ENCODE results near the gene AOPEP.

AOPEP gene

GRCh38 chr9:94798708-94799107 is 72.2 kb downstream of the AOPEP start:
- DNase-seq, result no peak

- DNase-seq, result no peak
Observed at GRCh38 chr9:94799578-94800264, 73.2 kb downstream of the AOPEP start.

- no peak for DNase-seq
Observed at GRCh38 chr9:94800424-94801117, 74.1 kb downstream of the AOPEP start.

GRCh38 chr9:94801234-94801633 is 74.7 kb downstream of the AOPEP start:
- no peak for DNase-seq

GRCh38 chr9:94801681-94802080 is 75.2 kb downstream of the AOPEP start:
- no peak for DNase-seq

- no peak for DNase-seq
Observed at GRCh38 chr9:94802251-94802650, 75.8 kb downstream of the AOPEP start.

GRCh38 chr9:94802793-94803192 is 76.3 kb downstream of the AOPEP start:
- DNase-seq, result no peak

GRCh38 chr9:94804316-94804715 is 77.8 kb downstream of the AOPEP start:
- DNase-seq, result no peak

- no peak for DNase-seq
Observed at GRCh38 chr9:94805051-94805489, 78.6 kb downstream of the AOPEP start.

GRCh38 chr9:94805585-94805984 is 79.1 kb downstream of the AOPEP start:
- no peak for DNase-seq

GRCh38 chr9:94806307-94806893 is 79.9 kb downstream of the AOPEP start:
- no peak for DNase-seq

GRCh38 chr9:94807556-94807955 is 81.1 kb downstream of the AOPEP start:
- DNase-seq, result no peak

- no peak for DNase-seq
Observed at GRCh38 chr9:94808926-94809700, 82.6 kb downstream of the AOPEP start.

GRCh38 chr9:94809778-94810177 is 83.3 kb downstream of the AOPEP start:
- DNase-seq, result no peak

GRCh38 chr9:94811074-94811473 is 84.6 kb downstream of the AOPEP start:
- DNase-seq, result no peak

GRCh38 chr9:94812343-94812742 is 85.8 kb downstream of the AOPEP start:
- DNase-seq, result no peak

GRCh38 chr9:94813379-94813778 is 86.9 kb downstream of the AOPEP start:
- no peak for DNase-seq

- DNase-seq, result no peak
Observed at GRCh38 chr9:94817291-94818177, 91.0 kb downstream of the AOPEP start.

GRCh38 chr9:94818178-94818541 is 91.7 kb downstream of the AOPEP start:
- no peak for DNase-seq

- no peak for DNase-seq
Observed at GRCh38 chr9:94819161-94819687, 92.7 kb downstream of the AOPEP start.

GRCh38 chr9:94821098-94821887 is 94.8 kb downstream of the AOPEP start:
- no peak for DNase-seq
